CD4-positive, alpha-beta T cell treated with Interferon alpha-2 for 1 hour (primary cell): Measurements from ENCODE around the gene TGM5.
A peak's percentile ranks its signal among the peaks of the same experiment; 100 is the strongest.
"Not testable (repeated sequence)": the region's sequence is repeated elsewhere in the genome, so short reads cannot be mapped to it uniquely, and the experiment has no call there.

Experiments
- DNase-seq, 2 donors: peaks; one replicate each; pipeline ENCODE4 v3.0.0-alpha.2; 2020 to 2022

Gene TGM5

GRCh38 chr15:43214592-43215295, 52.0 kb downstream of the TGM5 start:
- DNase-seq = no peak

DNA sequence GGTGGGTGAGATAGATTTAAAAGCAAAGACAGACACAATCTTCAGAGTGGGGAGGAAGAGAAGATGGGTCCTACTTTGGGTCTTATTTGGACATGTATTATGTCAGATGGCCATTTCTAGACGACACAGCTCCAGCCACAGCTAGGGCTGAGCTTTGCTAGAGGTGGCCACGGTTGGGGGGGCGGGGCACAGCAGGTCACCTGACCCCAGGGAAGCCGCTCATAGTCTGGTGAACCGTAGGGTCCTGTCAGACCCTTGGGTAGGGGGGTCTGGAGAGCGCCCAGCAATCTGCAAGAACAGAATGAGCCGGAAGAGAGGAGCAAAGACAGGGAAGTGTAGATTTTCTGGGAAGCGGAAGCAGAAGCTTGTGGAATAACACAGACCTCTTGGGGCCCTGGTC, 52.6 kb downstream of the TGM5 start:
- no peak for DNase-seq

- DNase-seq = no peak
Measured at GRCh38 chr15:43213466-43213865, 53.3 kb downstream of the TGM5 start.

DNA sequence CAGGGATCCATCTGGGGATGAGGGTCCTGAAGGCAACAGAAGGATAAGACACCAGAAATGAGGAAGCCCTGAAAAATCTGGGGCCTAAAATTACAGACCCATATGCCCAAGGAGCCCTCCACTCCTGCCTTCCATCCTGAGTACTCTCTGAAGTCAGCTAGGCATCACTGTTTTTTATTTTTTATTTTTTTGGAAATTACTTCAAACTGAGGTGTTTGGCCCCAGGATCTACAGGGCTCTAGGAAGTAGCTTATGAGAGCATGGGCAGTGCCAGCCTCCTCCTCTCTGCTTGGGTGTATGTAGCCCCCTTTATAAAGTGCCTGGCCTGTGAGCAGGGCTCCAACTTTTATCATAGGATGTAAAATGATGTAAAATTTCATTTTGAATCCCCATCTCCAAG, 53.8 kb downstream of the TGM5 start:
- no peak for DNase-seq

DNA sequence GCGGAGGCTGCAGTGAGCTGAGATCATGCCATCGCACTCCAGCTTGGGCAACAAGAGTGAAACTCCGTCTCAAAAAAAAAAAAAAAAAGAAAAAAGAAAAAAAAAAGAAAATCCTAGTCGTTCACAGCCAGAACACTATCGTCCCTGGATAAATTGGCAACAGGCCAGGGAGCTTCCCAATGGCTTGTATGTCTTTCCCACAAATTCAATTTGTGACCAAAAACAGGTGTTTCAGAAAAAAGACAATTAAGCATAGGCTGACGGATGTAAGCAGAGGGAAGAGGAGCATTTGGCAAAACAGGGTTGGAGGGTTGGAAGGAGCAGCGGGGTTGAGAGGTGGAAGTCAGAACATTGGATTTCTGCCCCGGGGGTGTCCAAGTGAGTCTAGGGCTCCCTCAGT, 54.4 kb downstream of the TGM5 start:
- no peak for DNase-seq

DNA sequence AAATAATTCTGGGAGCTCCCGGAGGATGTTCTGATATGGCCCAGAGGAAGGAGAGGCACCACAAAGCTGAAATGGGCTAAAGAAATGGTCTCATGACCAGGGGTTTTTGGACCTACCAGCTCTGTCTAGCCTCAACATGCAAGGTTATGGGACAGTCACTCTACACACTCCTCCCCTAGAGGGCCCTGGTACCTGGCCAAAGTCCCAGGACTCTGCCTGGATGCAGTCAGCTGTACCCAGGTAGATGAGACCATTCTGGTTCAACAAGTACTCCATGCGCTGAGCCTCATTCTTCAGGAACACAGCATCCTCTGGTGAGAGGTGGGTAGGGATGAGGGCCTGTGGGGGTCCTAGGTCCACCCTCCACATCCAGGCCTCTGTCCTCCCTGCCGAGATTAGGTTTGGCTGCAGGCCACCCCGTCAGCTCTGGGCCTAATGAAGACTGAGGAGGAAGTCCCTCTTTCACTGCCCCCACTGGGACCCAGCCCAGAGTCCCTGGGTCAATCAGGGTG, 55.4 kb downstream of the TGM5 start:
- no peak for DNase-seq

GRCh38 chr15:43210807-43211206, 55.9 kb downstream of the TGM5 start:
- DNase-seq = no peak

- no peak for DNase-seq
Measured at GRCh38 chr15:43210172-43210745, 56.5 kb downstream of the TGM5 start.

GRCh38 chr15:43209059-43209824, 57.5 kb downstream of the TGM5 start:
- DNase-seq = no peak

DNA sequence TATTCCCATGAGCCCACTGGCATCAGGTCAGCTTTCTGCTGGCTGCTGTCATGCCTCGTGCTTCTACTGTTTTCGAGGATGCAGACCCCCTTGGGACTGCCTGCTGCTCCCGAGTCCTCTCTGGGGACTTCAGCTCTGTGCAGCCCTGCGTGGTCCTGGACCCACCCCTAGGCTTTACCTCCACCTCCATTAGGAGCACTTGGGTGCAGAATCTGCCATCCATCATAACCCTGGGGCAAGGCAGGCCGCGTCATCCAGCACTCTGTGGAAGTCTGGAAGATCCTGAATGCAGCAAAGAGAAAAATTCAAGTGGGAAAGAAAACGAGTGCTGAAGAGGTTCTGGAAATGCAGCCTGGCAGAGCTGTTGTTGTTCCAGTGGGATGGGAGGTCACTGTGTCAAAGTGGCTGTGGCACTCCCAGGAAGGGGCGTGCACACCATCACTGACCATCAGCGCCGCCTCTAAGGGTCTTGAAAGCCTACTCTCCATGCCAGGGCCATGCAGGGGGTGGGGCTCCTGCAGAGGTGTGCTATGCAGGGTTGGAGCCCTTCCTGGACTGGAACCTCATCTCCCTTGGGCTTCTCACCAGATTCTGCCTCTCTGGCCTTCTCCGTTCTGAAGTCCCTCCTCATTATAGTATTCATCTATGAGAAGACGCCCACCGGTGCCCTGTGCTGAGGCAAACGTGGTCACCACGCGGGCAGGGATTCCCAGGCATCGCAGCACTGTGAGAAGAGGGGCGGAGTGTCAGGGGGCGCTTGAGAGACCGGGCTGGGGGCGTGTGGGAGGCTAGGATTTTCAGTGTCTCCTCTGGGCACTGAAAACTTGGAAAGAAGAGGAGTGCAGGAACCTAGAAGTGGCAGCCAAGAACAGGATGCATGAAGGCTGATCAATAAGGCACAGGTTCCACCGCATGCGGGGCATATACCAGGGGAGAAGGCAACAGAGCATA, 58.4 kb downstream of the TGM5 start:
- no peak for DNase-seq

- no peak for DNase-seq
Measured at GRCh38 chr15:43207024-43207423, 59.7 kb downstream of the TGM5 start.

- no peak for DNase-seq
Measured at GRCh38 chr15:43206054-43206453, 60.7 kb downstream of the TGM5 start.

- DNase-seq = peak; percentile 28 to 51
Measured at GRCh38 chr15:43204016-43204901, 62.5 kb downstream of the TGM5 start.

GRCh38 chr15:43199945-43200488, 66.7 kb downstream of the TGM5 start:
- no peak for DNase-seq

GRCh38 chr15:43198992-43199391, 67.7 kb downstream of the TGM5 start:
- no peak for DNase-seq

DNA sequence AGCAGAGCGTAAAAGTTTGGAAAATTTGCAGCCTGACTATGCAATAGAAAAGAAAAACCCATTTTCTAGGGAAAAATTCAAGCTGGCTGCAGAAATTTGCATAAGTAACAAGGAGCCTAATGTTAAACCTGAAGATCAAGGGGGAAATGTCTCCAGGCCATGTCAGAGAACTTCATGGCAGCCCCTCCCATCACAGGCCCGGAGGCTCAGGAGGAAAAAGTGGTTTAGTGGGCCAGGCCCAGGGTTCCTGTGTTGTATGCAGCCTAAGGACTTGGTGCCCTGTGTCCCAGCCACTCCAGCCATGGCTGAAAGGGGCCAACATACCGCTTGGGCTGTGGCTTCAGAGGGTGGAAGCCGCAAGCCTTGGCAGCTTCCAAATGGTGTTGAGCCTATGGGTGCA, 68.2 kb downstream of the TGM5 start:
- DNase-seq = not testable (repeated sequence)

GRCh38 chr15:43197773-43198172, 69.0 kb downstream of the TGM5 start:
- DNase-seq = not testable (repeated sequence)

DNA sequence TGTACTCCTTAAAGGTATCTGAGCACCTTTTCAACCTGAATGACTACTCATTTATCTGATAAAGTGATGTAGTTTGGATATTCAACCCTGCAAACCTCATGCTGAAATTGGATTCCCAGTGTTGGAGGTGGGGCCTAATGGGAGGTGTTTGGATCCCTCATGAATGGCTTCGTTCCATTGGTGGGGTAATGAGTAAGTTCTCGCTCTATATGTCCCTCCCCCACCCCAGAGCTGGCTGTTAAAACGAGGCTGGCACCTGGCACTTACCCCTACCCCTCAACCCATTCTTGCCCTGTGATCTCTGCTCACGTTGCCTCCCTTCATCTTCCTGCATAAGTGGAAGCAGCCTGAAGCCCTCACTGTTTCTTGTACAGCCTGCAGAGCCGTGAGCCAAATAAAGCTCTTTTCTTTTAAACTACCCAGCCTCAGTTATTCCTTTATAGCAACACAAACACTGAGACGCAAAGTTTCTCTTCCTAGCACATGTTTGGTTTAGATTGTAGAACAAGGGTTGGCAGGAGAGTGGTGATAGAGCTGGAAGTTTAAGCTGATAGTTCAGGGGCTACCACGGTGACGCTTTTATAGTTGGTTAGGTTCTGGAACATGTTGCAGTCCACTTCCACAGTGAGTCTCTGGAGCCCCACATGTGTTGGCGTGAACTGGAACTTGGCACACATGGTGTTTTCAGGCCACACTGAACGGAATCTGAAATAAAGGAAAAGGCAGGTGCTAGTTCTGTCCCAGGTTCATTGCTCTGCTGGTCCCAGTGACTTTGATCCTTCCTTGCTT, 69.8 kb downstream of the TGM5 start:
- DNase-seq = no peak

GRCh38 chr15:43194795-43195194, 71.9 kb downstream of the TGM5 start:
- DNase-seq = no peak

DNA sequence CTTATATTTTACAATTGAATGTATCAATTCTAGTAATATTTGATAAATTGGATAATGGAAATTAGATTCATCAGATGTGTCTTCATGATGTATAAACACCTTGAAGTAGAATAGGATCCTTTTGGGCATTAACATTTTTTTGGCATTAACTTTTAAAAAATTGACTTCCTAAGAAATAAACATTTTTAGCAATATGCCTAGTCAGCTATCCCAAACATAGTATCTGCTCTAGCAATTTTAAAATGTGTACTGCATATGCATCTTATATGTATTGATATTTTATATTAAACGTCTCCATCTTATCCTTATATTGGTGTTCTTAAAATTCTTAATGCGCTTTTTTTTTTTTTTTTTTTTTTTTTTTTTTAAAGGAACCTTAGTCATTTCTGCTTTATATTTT, 73.0 kb downstream of the TGM5 start:
- no peak for DNase-seq

DNA sequence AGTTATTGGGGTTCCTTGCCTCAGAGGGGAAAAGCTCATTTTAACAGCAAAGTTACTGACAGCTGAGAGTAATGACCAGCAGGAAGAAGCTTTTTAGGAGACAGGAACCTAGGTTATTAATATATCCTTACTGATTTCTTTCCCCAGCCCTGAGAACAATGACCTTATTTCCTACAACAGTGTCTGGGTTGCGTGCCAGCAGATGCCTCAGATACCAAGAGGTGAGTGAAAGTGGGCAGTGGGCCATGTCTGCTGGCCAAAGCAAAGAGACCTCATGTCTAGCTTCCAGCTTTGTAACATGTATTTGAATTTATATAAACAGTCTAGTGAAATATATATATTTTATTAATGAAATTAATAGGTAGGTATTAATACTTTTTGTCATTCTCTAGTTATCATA, 76.5 kb downstream of the TGM5 start:
- no peak for DNase-seq
